ENCODE data around the gene HDAC4. TPM values are rescaled to one million over a fixed set of nuclear protein-coding genes. Genes with fewer than 3 reads are reported as not detected.

HDAC4 gene
- total and polyA plus RNA-seq, 3 donors from 2014 or later = 29.0 to 67.5 (median 58.7) TPM

DNA sequence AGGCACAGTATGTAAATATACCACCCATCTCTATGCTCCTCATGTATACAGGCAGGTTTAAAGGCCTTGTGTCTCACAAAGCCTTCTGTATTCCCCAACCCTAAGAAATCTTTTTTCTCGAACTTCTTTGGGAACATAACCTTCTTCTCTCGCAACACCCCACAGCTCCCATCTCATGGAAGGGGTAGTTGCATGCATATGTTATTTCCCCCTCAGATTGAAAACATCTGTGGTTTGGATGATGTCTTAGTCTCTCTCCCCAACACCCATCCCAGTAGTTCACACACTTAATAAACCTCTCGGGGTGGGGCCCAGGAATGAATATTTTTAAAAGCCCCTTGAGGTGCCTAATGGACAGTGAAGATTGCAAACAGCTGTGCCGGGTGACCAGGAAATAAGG, 21.0 kb upstream of the HDAC4 start:
- DNase-seq = no peak
- Histone ChIP-seq H3K4me3 (no peak overlapping the region), H3K4me1 (no peaks in the 10 kb centered on the region), H3K9me3 (no peaks in the 10 kb centered on the region), H3K27me3 (no peaks in the 10 kb centered on the region), H3K27ac (no peak overlapping the region), H3K36me3 (ENCODE audit: low read depth, missing control alignments) (no peaks in the 10 kb centered on the region)
- intact Hi-C loops (cut with DNase I; ENCODE audit: low total_unique reads) = no loop called here
- 87 to 89% methylated on average over 4 of the region's 4 CpGs for WGBS, 2 donors
- TF ChIP-seq, protein P1, sequence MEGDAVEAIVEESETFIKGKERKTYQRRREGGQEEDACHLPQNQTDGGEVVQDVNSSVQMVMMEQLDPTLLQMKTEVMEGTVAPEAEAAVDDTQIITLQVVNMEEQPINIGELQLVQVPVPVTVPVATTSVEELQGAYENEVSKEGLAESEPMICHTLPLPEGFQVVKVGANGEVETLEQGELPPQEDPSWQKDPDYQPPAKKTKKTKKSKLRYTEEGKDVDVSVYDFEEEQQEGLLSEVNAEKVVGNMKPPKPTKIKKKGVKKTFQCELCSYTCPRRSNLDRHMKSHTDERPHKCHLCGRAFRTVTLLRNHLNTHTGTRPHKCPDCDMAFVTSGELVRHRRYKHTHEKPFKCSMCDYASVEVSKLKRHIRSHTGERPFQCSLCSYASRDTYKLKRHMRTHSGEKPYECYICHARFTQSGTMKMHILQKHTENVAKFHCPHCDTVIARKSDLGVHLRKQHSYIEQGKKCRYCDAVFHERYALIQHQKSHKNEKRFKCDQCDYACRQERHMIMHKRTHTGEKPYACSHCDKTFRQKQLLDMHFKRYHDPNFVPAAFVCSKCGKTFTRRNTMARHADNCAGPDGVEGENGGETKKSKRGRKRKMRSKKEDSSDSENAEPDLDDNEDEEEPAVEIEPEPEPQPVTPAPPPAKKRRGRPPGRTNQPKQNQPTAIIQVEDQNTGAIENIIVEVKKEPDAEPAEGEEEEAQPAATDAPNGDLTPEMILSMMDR (IDR thresholded peaks at IDR 0.05) = no peak
- TF ChIP-seq POLR2A (IDR thresholded peaks at IDR 0.05) = no peak

DNA sequence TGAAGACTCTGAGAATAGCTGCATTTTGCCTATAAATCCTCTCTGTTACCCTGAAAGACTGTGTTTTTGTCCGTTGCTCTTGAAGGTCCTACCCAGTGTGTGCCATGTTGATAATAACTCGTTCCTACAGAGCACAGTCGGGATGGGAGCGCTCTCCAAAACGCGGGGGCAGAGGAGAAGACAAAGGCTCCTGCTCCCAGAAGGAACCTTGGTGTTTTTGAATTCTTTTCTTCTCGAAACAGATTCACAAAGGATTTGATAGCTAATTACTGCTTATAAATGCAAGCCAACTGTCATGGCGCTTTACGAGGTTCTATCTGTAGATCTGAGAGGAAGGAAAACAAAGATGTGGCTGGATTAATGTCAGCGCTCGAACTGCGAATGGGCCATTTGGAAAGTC, 19.3 kb upstream of the HDAC4 start:
- no peaks in the 10 kb centered on the region for H3K27me3 ChIP-seq
- TF ChIP-seq, protein P1 (IDR thresholded peaks at IDR 0.05) = no peak
- no peak for TF ChIP-seq POLR2A (IDR thresholded peaks at IDR 0.05)
- no peaks in the 10 kb centered on the region for H3K36me3 ChIP-seq (ENCODE audit: low read depth, missing control alignments)
- H3K4me1 ChIP-seq = no peaks in the 10 kb centered on the region
- no peak overlapping the region for H3K4me3 ChIP-seq
- H3K27ac ChIP-seq = no peak overlapping the region
- no peak for DNase-seq
- intact Hi-C loops (cut with DNase I; ENCODE audit: low total_unique reads) = no loop called here
- 66 to 80% methylated on average over 12 of the region's 12 CpGs for WGBS, 2 donors
- H3K9me3 ChIP-seq = no peaks in the 10 kb centered on the region

DNA sequence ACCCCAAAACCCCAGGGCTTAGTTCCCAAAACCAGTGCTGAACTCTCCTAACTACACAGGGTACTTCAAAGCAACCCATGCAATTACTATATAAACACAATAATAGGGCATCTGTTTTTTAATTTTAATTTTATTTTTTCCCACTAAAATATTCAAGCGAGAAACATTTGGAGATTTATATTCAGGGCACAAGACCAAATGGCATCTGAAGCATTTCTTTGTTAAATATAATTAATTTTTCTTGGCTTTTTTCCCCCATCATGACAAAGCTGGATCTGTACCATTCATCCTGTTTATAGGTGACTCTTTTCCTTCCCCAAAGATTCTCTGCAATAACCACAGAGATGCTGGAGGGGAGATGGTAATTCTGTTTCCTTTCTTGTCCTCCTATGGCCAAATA, 18.1 kb upstream of the HDAC4 start:
- no peak overlapping the region for H3K27ac ChIP-seq
- intact Hi-C loops (cut with DNase I; ENCODE audit: low total_unique reads) = no loop called here
- no peaks in the 10 kb centered on the region for H3K36me3 ChIP-seq (ENCODE audit: low read depth, missing control alignments)
- H3K27me3 ChIP-seq = no peaks in the 10 kb centered on the region
- no peaks in the 10 kb centered on the region for H3K4me1 ChIP-seq
- TF ChIP-seq, protein P1 (IDR thresholded peaks at IDR 0.05) = no peak
- TF ChIP-seq POLR2A (IDR thresholded peaks at IDR 0.05) = no peak
- WGBS, 2 donors = 84 to 95% methylated on average over 1 of the region's 1 CpG
- no peak overlapping the region for H3K4me3 ChIP-seq
- DNase-seq = no peak
- no peaks in the 10 kb centered on the region for H3K9me3 ChIP-seq

DNA sequence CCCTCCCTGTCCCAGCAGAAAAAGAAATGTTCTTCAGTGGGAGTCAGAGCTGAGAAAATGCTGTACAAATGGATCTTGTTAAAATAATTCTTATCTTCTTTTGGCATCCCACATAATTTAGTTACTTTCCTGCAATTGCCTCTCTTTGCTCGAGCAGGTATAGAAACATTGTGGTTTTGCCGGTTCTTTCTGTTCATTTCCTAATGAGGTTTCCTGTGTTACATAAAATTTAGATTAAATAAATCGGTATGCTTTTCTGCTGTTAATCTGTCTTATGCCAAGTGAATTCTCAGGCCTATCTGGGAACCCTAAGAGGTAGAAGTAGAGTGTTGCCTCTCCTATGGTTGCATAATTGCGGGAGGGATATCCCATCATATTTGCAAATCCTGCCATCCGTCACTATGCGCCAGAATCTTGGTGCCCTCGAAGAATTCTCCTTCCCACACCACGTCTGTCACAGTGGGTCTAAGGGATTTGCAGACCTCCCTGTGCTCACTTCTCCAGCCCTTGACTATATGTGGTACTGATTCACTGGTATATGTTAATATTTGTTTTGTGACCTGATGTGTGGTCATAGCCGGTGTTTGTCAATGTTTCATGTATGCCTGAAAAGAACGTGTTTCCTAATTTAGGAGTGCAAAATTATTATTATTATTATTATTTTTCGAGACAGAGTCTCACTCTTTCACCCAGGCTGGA, 12.2 kb upstream of the HDAC4 start:
- TF ChIP-seq, protein P1 (IDR thresholded peaks at IDR 0.05) = no peak
- TF ChIP-seq POLR2A (IDR thresholded peaks at IDR 0.05) = no peak
- intact Hi-C loops (cut with DNase I; ENCODE audit: low total_unique reads) = no loop called here
- Histone ChIP-seq H3K27me3 (no peaks in the 10 kb centered on the region), H3K9me3 (no peaks in the 10 kb centered on the region), H3K4me1 (no peaks in the 10 kb centered on the region), H3K4me3 (no peak overlapping the region), H3K27ac (no peak overlapping the region), H3K36me3 (ENCODE audit: low read depth, missing control alignments) (no peaks in the 10 kb centered on the region)
- no peak for DNase-seq
- 75 to 82% methylated on average over 11 of the region's 11 CpGs for WGBS, 2 donors

Measured in testis (tissue), 3 donors.